ENCODE data around the gene SRBD1. TPM values are rescaled to one million over a fixed set of nuclear protein-coding genes. Genes with fewer than 3 reads are reported as not detected.

SRBD1 gene
- total RNA-seq, 1 experiment from 2014 or later, result 22.8 TPM

- Mint-ChIP-seq H3K27ac (no peak overlapping the region), H3K27me3 (ENCODE audit: low read depth) (no peaks in the 10 kb centered on the region), H3K4me1 (peaks cover 30% of the 10 kb centered on the region), H3K4me3 (no peak overlapping the region), H3K36me3 (peaks cover 13% of the 10 kb centered on the region), H3K9me3 (no peaks in the 10 kb centered on the region)
- ChIA-PET POLR2A (no interaction called here), CTCF (interaction anchor here (1.3 to 2.3 kb wide), 2 partner anchors 21 kb away, joined by 4 to 19 read pairs; no protein-coding TSS in a partner anchor)
- DNase-seq (ENCODE audit: low spot score) (no peak), ATAC-seq (no peak)
- TF ChIP-seq HMGA2 (CRISPR knock-in tag; IDR thresholded peaks at IDR 0.05) (peak; percentile 99), TEAD1 (CRISPR knock-in tag; IDR thresholded peaks at IDR 0.05) (no peak)
These were observed 24.5 kb downstream of the SRBD1 start for GRCh38 chr2:45586600-45586999.

DNA sequence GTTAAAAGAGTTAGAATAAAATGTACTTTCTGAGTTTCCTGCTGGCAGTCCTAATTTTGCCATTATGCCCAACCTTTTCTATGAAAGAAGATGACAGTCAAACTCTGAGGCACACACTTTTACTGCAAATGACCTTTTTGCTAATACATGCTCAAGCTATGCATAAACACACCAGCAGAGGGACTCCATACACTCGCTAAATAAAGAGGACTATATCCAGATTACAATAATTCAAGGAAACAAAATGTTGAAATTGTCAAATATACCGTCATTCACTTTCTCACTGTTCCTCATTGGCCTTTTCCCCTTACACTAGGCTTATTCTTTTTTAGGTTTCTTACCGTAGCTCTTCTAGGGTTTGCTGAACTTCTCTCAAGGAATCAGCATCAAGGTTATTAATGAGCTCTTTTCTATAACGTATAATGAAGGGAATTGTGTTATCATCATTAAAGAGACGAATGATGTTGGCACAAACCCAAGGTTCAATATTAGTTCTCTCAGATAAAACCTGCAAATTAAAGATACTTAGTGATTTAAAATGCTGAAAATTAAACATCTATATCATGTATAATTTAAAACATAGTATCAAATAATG, 25.7 kb downstream of the SRBD1 start:
- CTCF ChIA-PET, result interaction anchor here (0.6 to 2.3 kb wide), 14 partner anchors 14 to 572 kb away, joined by 3 to 19 read pairs (median 3); partner anchors contain the start of gene SRBD1
- Mint-ChIP-seq H3K27me3 (ENCODE audit: low read depth) (no peaks in the 10 kb centered on the region), H3K36me3 (peaks cover 11% of the 10 kb centered on the region), H3K4me3 (no peak overlapping the region), H3K9me3 (no peaks in the 10 kb centered on the region), H3K4me1 (peaks cover 23% of the 10 kb centered on the region), H3K27ac (no peak overlapping the region)
- POLR2A ChIA-PET, result interaction anchor here (0.7 kb wide), 1 partner anchor 794 kb away, joined by 3 read pairs; no protein-coding TSS in a partner anchor
- TF ChIP-seq, protein P1, sequence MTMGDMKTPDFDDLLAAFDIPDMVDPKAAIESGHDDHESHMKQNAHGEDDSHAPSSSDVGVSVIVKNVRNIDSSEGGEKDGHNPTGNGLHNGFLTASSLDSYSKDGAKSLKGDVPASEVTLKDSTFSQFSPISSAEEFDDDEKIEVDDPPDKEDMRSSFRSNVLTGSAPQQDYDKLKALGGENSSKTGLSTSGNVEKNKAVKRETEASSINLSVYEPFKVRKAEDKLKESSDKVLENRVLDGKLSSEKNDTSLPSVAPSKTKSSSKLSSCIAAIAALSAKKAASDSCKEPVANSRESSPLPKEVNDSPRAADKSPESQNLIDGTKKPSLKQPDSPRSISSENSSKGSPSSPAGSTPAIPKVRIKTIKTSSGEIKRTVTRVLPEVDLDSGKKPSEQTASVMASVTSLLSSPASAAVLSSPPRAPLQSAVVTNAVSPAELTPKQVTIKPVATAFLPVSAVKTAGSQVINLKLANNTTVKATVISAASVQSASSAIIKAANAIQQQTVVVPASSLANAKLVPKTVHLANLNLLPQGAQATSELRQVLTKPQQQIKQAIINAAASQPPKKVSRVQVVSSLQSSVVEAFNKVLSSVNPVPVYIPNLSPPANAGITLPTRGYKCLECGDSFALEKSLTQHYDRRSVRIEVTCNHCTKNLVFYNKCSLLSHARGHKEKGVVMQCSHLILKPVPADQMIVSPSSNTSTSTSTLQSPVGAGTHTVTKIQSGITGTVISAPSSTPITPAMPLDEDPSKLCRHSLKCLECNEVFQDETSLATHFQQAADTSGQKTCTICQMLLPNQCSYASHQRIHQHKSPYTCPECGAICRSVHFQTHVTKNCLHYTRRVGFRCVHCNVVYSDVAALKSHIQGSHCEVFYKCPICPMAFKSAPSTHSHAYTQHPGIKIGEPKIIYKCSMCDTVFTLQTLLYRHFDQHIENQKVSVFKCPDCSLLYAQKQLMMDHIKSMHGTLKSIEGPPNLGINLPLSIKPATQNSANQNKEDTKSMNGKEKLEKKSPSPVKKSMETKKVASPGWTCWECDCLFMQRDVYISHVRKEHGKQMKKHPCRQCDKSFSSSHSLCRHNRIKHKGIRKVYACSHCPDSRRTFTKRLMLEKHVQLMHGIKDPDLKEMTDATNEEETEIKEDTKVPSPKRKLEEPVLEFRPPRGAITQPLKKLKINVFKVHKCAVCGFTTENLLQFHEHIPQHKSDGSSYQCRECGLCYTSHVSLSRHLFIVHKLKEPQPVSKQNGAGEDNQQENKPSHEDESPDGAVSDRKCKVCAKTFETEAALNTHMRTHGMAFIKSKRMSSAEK (CRISPR knock-in tag; IDR thresholded peaks at IDR 0.05; ENCODE audit: borderline replicate concordance), result no peak
- no peak for TF ChIP-seq FOXP4 (CRISPR knock-in tag; IDR thresholded peaks at IDR 0.05)
- TF ChIP-seq JAZF1 (CRISPR knock-in tag; IDR thresholded peaks at IDR 0.05), result no peak
- no peak for TF ChIP-seq HMGXB4 (CRISPR knock-in tag; IDR thresholded peaks at IDR 0.05)
- no peak for TF ChIP-seq ELF4 (CRISPR knock-in tag; IDR thresholded peaks at IDR 0.05; ENCODE audit: low read depth)
- no peak for TF ChIP-seq RELA (CRISPR knock-in tag; IDR thresholded peaks at IDR 0.05; ENCODE audit: borderline replicate concordance)
- DNase-seq (ENCODE audit: low spot score) (no peak), ATAC-seq (peak; percentile 51; the same call in 1 of the 2 replicates)

GRCh38 chr2:45583977-45584376, 27.1 kb downstream of the SRBD1 start:
- ChIA-PET POLR2A (no interaction called here), CTCF (no interaction called here)
- no peaks in the 10 kb centered on the region for H3K9me3 Mint-ChIP-seq
- H3K36me3 Mint-ChIP-seq, result peaks cover 11% of the 10 kb centered on the region
- H3K27ac Mint-ChIP-seq, result no peak overlapping the region
- H3K27me3 Mint-ChIP-seq (ENCODE audit: low read depth), result no peaks in the 10 kb centered on the region
- ATAC-seq (no peak), DNase-seq (ENCODE audit: low spot score) (no peak)
- peaks cover 14% of the 10 kb centered on the region; the same call in 1 of the 2 replicates for H3K4me1 Mint-ChIP-seq
- no peak overlapping the region for H3K4me3 Mint-ChIP-seq
- TF ChIP-seq, protein P1 (CRISPR knock-in tag; IDR thresholded peaks at IDR 0.05; ENCODE audit: borderline replicate concordance), result no peak
- TF ChIP-seq SMAD3 (CRISPR knock-in tag; IDR thresholded peaks at IDR 0.05; ENCODE audit: borderline replicate concordance) (no peak), JUN (CRISPR knock-in tag; IDR thresholded peaks at IDR 0.05) (no peak), ARID4B (CRISPR knock-in tag; IDR thresholded peaks at IDR 0.05; ENCODE audit: borderline replicate concordance) (no peak)
- TF ChIP-seq, protein P2, sequence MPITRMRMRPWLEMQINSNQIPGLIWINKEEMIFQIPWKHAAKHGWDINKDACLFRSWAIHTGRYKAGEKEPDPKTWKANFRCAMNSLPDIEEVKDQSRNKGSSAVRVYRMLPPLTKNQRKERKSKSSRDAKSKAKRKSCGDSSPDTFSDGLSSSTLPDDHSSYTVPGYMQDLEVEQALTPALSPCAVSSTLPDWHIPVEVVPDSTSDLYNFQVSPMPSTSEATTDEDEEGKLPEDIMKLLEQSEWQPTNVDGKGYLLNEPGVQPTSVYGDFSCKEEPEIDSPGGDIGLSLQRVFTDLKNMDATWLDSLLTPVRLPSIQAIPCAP (CRISPR knock-in tag; IDR thresholded peaks at IDR 0.05), result no peak

Data from WTC11 (cell line).